RWPE2 (cell line): ENCODE results near the gene DENND2A.

Experiments
- ATAC-seq: fragments of 200-7000 bp; cut with Tn5 transposase; 3 replicates; pipeline ENCODE4 v1.9.1; 2021; ENCODE audit warnings: low read depth
- DNase-seq: peaks from one replicate; pipeline ENCODE4 v3.0.0-alpha.2; 2020; ENCODE audit warnings: low spot score
- H3K27ac ChIP-seq: fragments of 450-650 bp; 2 replicates; pipeline ENCODE4 v1.5.1; 2017; ENCODE audit warnings: mild to moderate bottlenecking; ENCODE audit not compliant: poor library complexity, severe bottlenecking
- H3K27me3 ChIP-seq: fragments of 250-450 bp; sonication (Bioruptor Pico); 2 replicates; pipeline ENCODE4 v1.5.1; 2021; ENCODE audit warnings: mild to moderate bottlenecking, moderate library complexity; ENCODE audit not compliant: insufficient read depth, poor library complexity, severe bottlenecking
- H3K36me3 ChIP-seq: fragments of 250-450 bp; sonication (Bioruptor Pico); 2 replicates; pipeline ENCODE4 v1.5.1; 2020; ENCODE audit warnings: low read depth, mild to moderate bottlenecking, moderate library complexity
- H3K4me1 ChIP-seq: fragments of 250-450 bp; sonication (Bioruptor Pico); 2 replicates; pipeline ENCODE4 v1.5.1; 2021; ENCODE audit warnings: mild to moderate bottlenecking, moderate library complexity; ENCODE audit not compliant: insufficient read depth, poor library complexity, severe bottlenecking
- H3K4me3 ChIP-seq: fragments of 250-450 bp; sonication (Bioruptor Pico); 2 replicates; pipeline ENCODE4 v1.5.1; 2021; ENCODE audit warnings: mild to moderate bottlenecking, moderate library complexity; ENCODE audit not compliant: severe bottlenecking
- H3K9me3 ChIP-seq: fragments of 250-450 bp; sonication (Bioruptor Pico); 2 replicates; pipeline ENCODE4 v1.5.1; 2021; ENCODE audit warnings: mild to moderate bottlenecking, moderate library complexity; ENCODE audit not compliant: severe bottlenecking
- CTCF ChIP-seq: fragments of 450-650 bp; IDR thresholded peaks from one replicate; pipeline ENCODE4 v1.5.1; 2017; ENCODE audit warnings: mild to moderate bottlenecking, moderate library complexity; ENCODE audit not compliant: poor library complexity, severe bottlenecking

Gene DENND2A

GRCh38 chr7:140618306-140618705, 22.3 kb downstream of the DENND2A start:
- ATAC-seq, result no peak
- TF ChIP-seq CTCF, result no peak
- H3K4me3 ChIP-seq, result no peak overlapping the region

GRCh38 chr7:140617081-140617480, 23.5 kb downstream of the DENND2A start:
- DNase-seq, result no peak
- H3K27me3 ChIP-seq, result no peaks in the 10 kb centered on the region
- H3K36me3 ChIP-seq, result no peaks in the 10 kb centered on the region
- no peak for ATAC-seq
- no peaks in the 10 kb centered on the region for H3K9me3 ChIP-seq
- no peak overlapping the region for H3K4me3 ChIP-seq
- no peak for TF ChIP-seq CTCF
- H3K4me1 ChIP-seq, result peaks cover 4% of the 10 kb centered on the region
- no peak overlapping the region for H3K27ac ChIP-seq

More at GRCh38 chr7:140618306-140618705, 22.3 kb downstream of the DENND2A start:
- DNase-seq, result no peak
- Histone ChIP-seq H3K36me3 (no peaks in the 10 kb centered on the region), H3K4me1 (peaks cover 4% of the 10 kb centered on the region), H3K27ac (no peak overlapping the region), H3K27me3 (no peaks in the 10 kb centered on the region), H3K9me3 (no peaks in the 10 kb centered on the region)

GRCh38 chr7:140616328-140616727, 24.3 kb downstream of the DENND2A start:
- H3K4me3 ChIP-seq, result no peak overlapping the region
- H3K27ac ChIP-seq, result no peak overlapping the region
- no peak for TF ChIP-seq CTCF
- ATAC-seq, result no peak
- H3K4me1 ChIP-seq, result no peaks in the 10 kb centered on the region
- DNase-seq, result no peak
- no peaks in the 10 kb centered on the region for H3K36me3 ChIP-seq
- H3K9me3 ChIP-seq, result no peaks in the 10 kb centered on the region
- no peaks in the 10 kb centered on the region for H3K27me3 ChIP-seq

GRCh38 chr7:140611641-140612040, 29.0 kb downstream of the DENND2A start:
- H3K36me3 ChIP-seq, result no peaks in the 10 kb centered on the region
- no peak overlapping the region for H3K27ac ChIP-seq
- DNase-seq, result no peak
- no peaks in the 10 kb centered on the region for H3K9me3 ChIP-seq
- no peak for ATAC-seq
- H3K4me1 ChIP-seq, result no peaks in the 10 kb centered on the region
- H3K4me3 ChIP-seq, result no peak overlapping the region
- H3K27me3 ChIP-seq, result no peaks in the 10 kb centered on the region
- TF ChIP-seq CTCF, result no peak

- no peak overlapping the region for H3K27ac ChIP-seq
- no peaks in the 10 kb centered on the region for H3K4me1 ChIP-seq
- no peak overlapping the region for H3K4me3 ChIP-seq
- H3K27me3 ChIP-seq, result no peaks in the 10 kb centered on the region
- no peaks in the 10 kb centered on the region for H3K9me3 ChIP-seq
- DNase-seq (no peak), ATAC-seq (no peak)
- H3K36me3 ChIP-seq, result no peaks in the 10 kb centered on the region
- TF ChIP-seq CTCF, result no peak
These were observed 30.1 kb downstream of the DENND2A start for GRCh38 chr7:140610204-140611165.
